Ramos (cell line): Measurements from ENCODE around the gene HAPSTR1.

Experiments used
- in situ Hi-C: fragments of 300-500 bp; cut with MboI; formaldehyde crosslinking; loops from one replicate; pipeline ENCODE4 v1.14.3; 2022; ENCODE audit warnings: low sequenced_read_pairs; ENCODE audit not compliant: unreplicated experiment

Gene HAPSTR1

GRCh38 chr16:9094011-9094846 lies 2.8 kb downstream of the HAPSTR1 start:
- in situ Hi-C loops = loop anchor here (25.0 kb wide), 1 partner anchor 1793 kb away; the partner anchor contains the start of gene CIITA

- in situ Hi-C loops = loop anchor here (25.0 kb wide), 1 partner anchor 1792 kb away; the partner anchor contains the start of gene CIITA
Observed at GRCh38 chr16:9095171-9095570, 3.7 kb downstream of the HAPSTR1 start.

DNA sequence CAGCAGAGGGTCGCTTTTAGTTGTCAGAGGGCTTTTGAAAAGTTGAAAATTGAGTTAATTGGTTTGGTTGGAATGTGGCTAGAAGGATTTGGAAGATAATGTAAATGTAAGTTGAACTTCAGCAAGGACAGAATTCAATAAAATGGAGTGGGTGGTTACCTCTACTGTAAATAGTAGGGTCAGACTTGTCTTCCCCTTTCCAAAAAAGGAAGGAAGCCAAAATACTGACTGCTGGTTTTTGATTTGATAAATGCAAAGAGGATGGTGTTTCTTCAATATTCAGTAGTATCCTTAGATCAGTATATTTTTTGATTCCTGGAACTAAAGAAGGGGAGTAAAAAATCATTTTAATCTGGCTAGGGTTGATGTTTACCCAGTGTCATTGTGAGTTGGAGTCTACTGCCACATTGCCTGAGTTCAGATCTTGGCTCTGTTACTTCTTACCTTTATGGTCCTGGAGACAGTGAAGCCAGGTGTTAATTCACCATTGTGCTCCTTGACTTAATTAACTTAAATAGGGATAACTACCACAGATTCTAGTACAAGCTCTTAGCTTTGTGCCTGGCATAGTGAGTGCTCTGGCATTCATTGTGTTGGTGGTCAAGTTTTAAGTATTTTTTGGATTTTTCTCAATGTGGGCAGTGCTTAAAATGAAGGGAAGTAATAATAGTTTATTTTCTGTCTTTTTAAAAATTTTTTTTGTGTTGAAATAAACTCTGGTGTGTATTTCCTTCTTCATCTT lies 4.4 kb downstream of the HAPSTR1 start:
- in situ Hi-C loops = loop anchor here (25.0 kb wide), 1 partner anchor 1791 kb away; the partner anchor contains the start of gene CIITA

- in situ Hi-C loops = loop anchor here (25.0 kb wide), 1 partner anchor 1791 kb away; the partner anchor contains the start of gene CIITA
Observed at GRCh38 chr16:9096416-9096952, 5.0 kb downstream of the HAPSTR1 start.

DNA sequence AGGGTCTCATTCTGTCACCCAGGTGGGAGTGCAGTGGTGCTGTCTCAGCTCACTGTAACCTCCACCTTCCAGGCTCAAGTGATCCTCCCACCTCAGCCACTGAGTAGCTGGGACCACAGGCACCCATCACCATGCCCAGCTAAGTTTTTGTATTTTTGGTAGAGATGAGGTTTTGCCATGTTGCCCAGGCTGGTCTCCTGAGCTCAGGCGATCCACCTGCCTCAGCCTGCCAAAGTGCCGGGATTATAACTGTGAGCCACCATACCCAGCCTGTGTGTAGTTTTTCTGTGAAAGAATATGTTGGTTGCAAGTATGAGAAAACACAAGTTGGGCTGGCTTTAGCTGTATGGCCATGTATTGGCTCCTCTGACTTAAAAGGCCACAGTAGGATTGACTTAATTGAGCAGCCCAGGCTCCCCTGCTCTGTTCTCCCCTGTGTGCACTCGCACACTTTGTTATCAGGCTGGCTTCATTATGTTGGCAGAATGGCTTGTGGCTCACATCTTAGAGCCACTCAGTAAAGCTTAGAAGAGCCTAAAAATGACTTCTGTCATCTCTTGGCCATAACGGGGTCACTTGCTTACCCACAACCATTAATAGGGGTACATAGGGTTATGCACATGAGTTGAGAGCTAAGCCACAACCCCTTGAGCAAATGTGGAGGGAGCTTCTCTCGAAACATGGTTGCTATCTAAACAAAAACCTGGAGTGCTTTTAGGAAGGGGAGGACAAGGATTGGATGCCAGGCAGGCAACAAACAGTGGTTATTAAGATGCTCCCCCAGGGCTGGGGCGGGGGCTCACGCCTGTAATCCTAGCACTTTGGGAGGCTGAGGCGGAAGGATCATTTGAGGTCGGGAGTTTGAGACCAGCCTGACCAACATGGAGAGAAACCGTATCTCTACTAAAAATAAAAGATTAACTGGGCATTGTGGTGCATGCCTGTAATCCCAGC lies 6.1 kb downstream of the HAPSTR1 start:
- in situ Hi-C loops = loop anchor here (25.0 kb wide), 1 partner anchor 1790 kb away; the partner anchor contains the start of gene CIITA

GRCh38 chr16:9098377-9099090 lies 7.1 kb downstream of the HAPSTR1 start:
- in situ Hi-C loops = loop anchor here (25.0 kb wide), 1 partner anchor 1789 kb away; the partner anchor contains the start of gene CIITA

DNA sequence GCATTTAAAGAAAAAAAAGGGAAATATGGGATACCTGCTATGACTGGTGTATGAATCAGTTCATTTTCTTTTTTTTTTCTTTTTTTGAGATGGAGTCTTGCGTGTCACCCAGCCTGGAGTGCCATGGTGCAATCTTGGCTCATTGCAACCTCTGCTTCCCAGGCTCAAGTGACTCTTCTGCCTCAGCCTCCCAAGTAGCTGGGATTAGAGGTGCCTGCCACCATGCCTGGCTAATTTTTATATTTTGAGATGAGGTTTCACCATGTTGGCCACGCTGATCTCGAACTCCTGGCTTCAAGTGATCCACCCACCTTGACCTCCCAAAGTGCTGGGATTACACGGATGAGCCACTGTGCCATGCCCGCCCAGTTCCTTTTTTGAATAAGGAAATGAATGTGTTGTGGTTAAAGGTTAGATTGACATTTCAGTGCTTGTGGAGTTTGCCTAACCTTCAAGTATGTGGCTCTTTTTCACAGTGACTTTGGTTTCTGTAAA lies 7.7 kb downstream of the HAPSTR1 start:
- in situ Hi-C loops = loop anchor here (25.0 kb wide), 1 partner anchor 1788 kb away; the partner anchor contains the start of gene CIITA

DNA sequence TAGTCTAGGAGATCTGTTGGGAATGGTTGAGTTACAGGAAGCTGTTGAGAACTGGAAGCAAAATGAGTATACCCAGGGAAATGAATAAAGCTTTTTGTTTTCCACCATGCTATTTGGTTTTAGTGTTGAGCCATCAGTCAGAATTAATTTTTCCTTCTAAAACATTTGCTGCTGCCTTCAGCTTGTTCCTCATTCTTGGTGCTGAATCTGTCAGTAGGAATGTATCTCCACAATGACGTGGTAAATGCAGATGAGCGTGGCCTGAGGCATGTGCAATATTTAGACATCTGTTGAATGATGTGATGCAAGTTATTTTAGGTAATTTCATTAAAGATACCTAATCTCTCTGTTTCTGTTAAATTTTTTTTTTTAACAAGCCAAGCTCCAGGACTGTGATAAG lies 10.9 kb downstream of the HAPSTR1 start:
- in situ Hi-C loops = no loop called here

- in situ Hi-C loops = no loop called here
Observed at GRCh38 chr16:9102943-9103342, 11.5 kb downstream of the HAPSTR1 start.

DNA sequence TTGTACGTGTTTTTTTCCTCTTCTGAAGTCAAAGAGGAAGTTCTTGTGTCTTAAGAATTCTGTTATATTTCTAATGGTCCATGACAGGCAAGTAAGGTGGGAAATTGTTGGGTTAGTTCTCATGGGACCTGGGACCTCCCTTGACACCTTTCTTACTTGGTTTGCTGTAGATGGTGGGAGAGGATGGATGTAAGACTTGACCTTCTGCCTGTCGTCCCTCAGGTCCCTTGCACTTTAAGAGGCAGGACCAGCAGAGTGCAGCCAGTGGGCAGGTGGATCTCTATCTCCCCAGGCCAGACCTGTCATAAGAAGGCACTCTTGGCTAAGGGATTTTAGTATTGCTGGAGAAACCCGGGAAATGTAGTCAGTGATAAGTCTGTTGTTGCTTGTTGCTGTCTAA lies 12.1 kb downstream of the HAPSTR1 start:
- in situ Hi-C loops = no loop called here

DNA sequence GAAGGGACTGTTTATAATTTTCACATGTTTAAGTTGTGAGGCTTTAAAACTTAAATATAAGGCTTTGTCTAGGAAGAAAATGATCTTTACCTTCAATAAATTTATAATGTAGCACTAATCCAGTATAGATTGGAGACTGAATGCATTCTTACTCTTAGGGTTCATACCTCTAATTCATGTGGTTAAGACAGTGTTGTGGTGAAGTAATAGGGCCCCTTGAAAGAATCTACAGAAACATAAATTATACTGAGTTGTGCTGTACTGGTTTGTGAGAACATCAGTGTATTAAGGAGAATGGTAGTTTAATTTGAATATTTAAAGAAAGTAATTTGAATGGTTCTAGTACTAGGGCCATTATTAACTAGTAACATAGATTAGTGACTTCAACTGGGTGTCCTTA lies 13.7 kb downstream of the HAPSTR1 start:
- in situ Hi-C loops = no loop called here

GRCh38 chr16:9107025-9107970 lies 15.9 kb downstream of the HAPSTR1 start:
- in situ Hi-C loops = no loop called here

DNA sequence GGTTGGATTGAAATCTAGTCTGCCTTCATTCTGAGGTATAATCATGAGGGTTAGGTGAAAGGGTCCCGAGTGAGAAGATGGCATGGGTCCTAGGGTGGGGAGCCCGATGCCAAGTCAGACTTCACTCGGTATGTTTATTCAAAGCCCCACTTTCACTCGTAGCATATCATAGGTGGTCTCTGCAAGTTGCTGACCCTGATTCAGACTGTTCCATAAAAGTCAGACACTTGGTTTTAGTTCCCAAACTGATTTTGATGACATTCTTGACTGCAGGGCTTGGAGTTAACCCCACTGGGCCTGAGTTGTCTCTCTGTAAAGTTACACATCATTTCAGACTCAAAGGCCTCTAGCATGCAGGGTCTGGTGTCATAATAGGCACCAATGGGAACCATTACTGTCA lies 17.8 kb downstream of the HAPSTR1 start:
- in situ Hi-C loops = no loop called here

DNA sequence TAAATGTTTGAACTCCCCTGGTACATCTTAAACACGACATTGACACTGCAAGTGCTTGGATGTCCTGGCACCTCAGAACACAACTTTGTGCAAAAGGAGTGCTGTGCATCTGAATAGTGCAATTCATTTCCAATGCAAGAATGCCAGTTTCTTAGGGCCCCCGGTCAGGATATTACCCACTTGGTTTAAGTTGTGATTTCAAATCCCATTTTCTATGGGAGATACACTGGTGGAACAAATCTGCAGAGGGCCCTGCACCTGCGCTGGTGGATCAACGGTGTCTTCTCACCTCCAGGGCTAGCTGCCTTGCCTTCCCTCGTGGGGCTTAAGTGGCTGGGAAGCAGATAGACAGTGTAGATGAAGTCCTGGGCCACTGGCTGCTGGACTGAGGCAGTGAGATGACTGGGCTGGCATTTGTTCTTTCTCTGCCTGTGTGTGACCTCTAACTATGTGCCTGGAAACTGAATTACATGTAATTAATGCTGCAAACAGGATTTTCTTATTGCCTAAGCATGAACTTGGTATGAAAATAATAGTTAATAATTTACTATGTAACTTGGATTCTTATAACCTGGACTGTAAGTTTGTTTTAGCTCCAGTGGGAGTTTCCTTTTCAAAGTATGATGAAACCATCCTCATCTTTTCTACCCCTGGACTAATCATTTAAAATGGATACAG lies 20.9 kb downstream of the HAPSTR1 start:
- in situ Hi-C loops = no loop called here

DNA sequence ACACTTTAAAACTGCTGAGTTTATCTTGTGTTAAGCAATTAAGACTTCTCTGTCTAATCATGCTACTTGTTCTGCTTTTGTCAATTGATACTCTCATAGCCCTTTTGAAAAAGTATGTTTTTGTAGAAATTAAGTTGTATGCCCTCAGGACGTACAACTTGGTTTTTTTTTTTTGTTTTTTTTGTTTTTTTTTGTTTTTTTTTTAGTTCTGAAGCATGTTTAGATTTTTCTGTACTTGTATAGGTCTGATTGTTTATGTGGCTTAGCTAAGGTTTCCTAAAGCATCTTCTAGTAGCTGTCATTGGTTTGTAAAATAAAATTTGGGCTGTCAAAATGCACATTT lies 21.4 kb downstream of the HAPSTR1 start:
- in situ Hi-C loops = no loop called here

DNA sequence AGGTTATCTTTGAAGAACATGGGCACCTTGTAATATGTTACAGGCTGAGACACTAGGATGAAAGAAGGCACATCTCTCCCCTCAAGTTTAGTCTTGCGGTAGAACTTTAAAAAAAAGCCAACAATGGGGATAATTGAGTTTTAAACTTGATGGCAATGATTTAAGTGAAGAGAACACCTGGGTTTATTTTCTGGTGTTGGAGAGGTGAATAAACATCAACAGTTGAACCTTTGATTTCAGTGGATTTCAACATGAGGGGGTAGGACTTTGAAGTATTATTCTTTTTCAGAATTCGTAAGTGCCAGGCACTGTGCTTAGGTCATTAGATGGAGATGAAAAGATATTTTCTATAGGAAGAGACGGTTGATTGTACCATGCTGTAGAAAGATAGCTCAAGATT lies 22.3 kb downstream of the HAPSTR1 start:
- in situ Hi-C loops = no loop called here

DNA sequence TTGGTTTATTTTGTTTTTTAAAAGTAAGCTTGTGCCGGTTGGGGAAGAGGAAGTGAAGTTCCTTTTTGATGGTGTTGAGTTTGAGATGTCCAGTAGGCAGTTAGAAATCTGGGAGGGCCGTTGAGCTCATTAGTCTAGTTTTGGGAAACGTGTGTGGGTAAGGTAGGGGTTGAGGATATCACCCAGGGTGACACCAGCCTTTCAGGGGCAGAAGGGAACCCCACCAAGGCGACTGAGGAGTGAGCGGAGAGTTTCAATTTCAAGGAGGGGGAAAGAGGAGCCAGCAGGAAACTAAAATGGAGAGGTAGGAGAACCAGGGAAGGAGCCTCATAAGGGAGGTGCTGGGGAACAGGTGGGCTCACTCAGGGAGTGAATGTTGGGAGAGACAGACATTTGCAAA lies 22.7 kb downstream of the HAPSTR1 start:
- in situ Hi-C loops = no loop called here
